ENCODE data around the gene CAMKK1.

CAMKK1 gene

GRCh38 chr17:3885970-3886369 is 6.9 kb downstream of the CAMKK1 start:
- TF ChIP-seq TAF1 (IDR thresholded peaks at IDR 0.05; ENCODE audit: borderline replicate concordance, insufficient read depth, low read length) (no peak), SIN3A (IDR thresholded peaks at IDR 0.05; ENCODE audit: borderline replicate concordance, insufficient read depth, low read length) (no peak), POLR2AphosphoS5 (IDR thresholded peaks at IDR 0.05; ENCODE audit: low read depth, low read length) (no peak), REST (IDR thresholded peaks at IDR 0.05; ENCODE audit: insufficient read depth in 1 of 2, low read depth in 2 of 2, low read length in 2 of 2) (no peak), FOXP2 (optimal IDR thresholded peaks at IDR 0.05; ENCODE audit: borderline replicate concordance, extremely low read depth, extremely low read length, insufficient read depth) (no peak)

- TF ChIP-seq POLR2AphosphoS5 (IDR thresholded peaks at IDR 0.05; ENCODE audit: low read depth, low read length), result no peak
- TF ChIP-seq SIN3A (IDR thresholded peaks at IDR 0.05; ENCODE audit: borderline replicate concordance, insufficient read depth, low read length), result no peak
- TF ChIP-seq TAF1 (IDR thresholded peaks at IDR 0.05; ENCODE audit: borderline replicate concordance, insufficient read depth, low read length), result no peak
- TF ChIP-seq FOXP2 (optimal IDR thresholded peaks at IDR 0.05; ENCODE audit: borderline replicate concordance, extremely low read depth, extremely low read length, insufficient read depth), result no peak
- no peak for TF ChIP-seq REST (IDR thresholded peaks at IDR 0.05; ENCODE audit: insufficient read depth in 1 of 2, low read depth in 2 of 2, low read length in 2 of 2)
Observed at GRCh38 chr17:3885271-3885670, 7.6 kb downstream of the CAMKK1 start.

GRCh38 chr17:3884188-3884587 is 8.7 kb downstream of the CAMKK1 start:
- no peak for TF ChIP-seq TAF1 (IDR thresholded peaks at IDR 0.05; ENCODE audit: borderline replicate concordance, insufficient read depth, low read length)
- TF ChIP-seq POLR2AphosphoS5 (IDR thresholded peaks at IDR 0.05; ENCODE audit: low read depth, low read length), result no peak
- no peak for TF ChIP-seq SIN3A (IDR thresholded peaks at IDR 0.05; ENCODE audit: borderline replicate concordance, insufficient read depth, low read length)
- no peak for TF ChIP-seq FOXP2 (optimal IDR thresholded peaks at IDR 0.05; ENCODE audit: borderline replicate concordance, extremely low read depth, extremely low read length, insufficient read depth)
- TF ChIP-seq REST (IDR thresholded peaks at IDR 0.05; ENCODE audit: insufficient read depth in 1 of 2, low read depth in 2 of 2, low read length in 2 of 2), result no peak

GRCh38 chr17:3882276-3882675 is 10.6 kb downstream of the CAMKK1 start:
- no peak for TF ChIP-seq FOXP2 (optimal IDR thresholded peaks at IDR 0.05; ENCODE audit: borderline replicate concordance, extremely low read depth, extremely low read length, insufficient read depth)
- no peak for TF ChIP-seq REST (IDR thresholded peaks at IDR 0.05; ENCODE audit: insufficient read depth in 1 of 2, low read depth in 2 of 2, low read length in 2 of 2)

- TF ChIP-seq POLR2AphosphoS5 (IDR thresholded peaks at IDR 0.05; ENCODE audit: low read depth, low read length), result no peak
- no peak for TF ChIP-seq SIN3A (IDR thresholded peaks at IDR 0.05; ENCODE audit: borderline replicate concordance, insufficient read depth, low read length)
- no peak for TF ChIP-seq TAF1 (IDR thresholded peaks at IDR 0.05; ENCODE audit: borderline replicate concordance, insufficient read depth, low read length)
- no peak for TF ChIP-seq REST (IDR thresholded peaks at IDR 0.05; ENCODE audit: insufficient read depth in 1 of 2, low read depth in 2 of 2, low read length in 2 of 2)
- no peak for TF ChIP-seq FOXP2 (optimal IDR thresholded peaks at IDR 0.05; ENCODE audit: borderline replicate concordance, extremely low read depth, extremely low read length, insufficient read depth)
Observed at GRCh38 chr17:3880983-3881382, 11.9 kb downstream of the CAMKK1 start.
